HCT116 (cell line): ENCODE data around the gene DOK7. TPM values are rescaled to one million over a fixed set of nuclear protein-coding genes. Genes with fewer than 3 reads are reported as not detected.
A peak's percentile ranks its signal among the peaks of the same experiment; 100 is the strongest.

Experiments
- ATAC-seq: fragments of 200-7000 bp; cut with Tn5 transposase; 2 replicates; pipeline ENCODE4 v1.9.1; 2020; ENCODE audit warnings: mild to moderate bottlenecking, moderate library complexity
- BruUV-seq: library from RNA; stranded (reverse); fragments of 400-500 nt; replicated peaks from 2 replicates; lab custom pipeline; 2021; lab: Mats Ljungman, UMichigan
- CTCF ChIA-PET: fragments of 300-600 bp; sonication (Branson Sonifier 250); formaldehyde crosslinking; loops from one replicate; lab custom pipeline; 2021; ENCODE audit warnings: antibody characterized with exemption; lab: Charles Lee
- POLR2A ChIA-PET: fragments of 300-600, 350-600 bp; sonication (Branson Sonifier 250); formaldehyde crosslinking; loops from one replicate; lab custom pipeline; 2021; ENCODE audit warnings: antibody characterized with exemption; lab: Charles Lee
- RAD21 ChIA-PET, 2 experiments: fragments of 300-600 bp; sonication (Branson Sonifier 250); formaldehyde crosslinking; loops; one replicate each; lab custom pipeline; 2023; ENCODE audit warnings: low total read pairs in 2 of 2; ENCODE audit not compliant: uncharacterized antibody in 2 of 2, unreplicated experiment in 2 of 2, low non-redundant PET in 1 of 2; lab: Charles Lee
- DNase-seq: peaks from one replicate; pipeline ENCODE4 v3.0.0-alpha.2; 2010; ENCODE audit warnings: low read depth, low spot score
- H2AFZ ChIP-seq: fragments of 200-600 bp; shearing (Covaris generic), sonication (generic); 2 replicates; pipeline ENCODE4 v1.6.1; 2017; ENCODE audit warnings: low read depth, mixed run types, mixed read lengths, antibody characterized with exemption, low read length; ENCODE audit not compliant: poor library complexity, severe bottlenecking
- H3K27ac ChIP-seq: 2 replicates; pipeline ENCODE4 v1.5.1; 2012; ENCODE audit warnings: low read depth, low read length
- H3K27me3 ChIP-seq: fragments of 200-600 bp; sonication (generic); 2 replicates; pipeline ENCODE4 v1.6.1; 2016; ENCODE audit warnings: mixed run types, low read length, mixed read lengths; ENCODE audit not compliant: insufficient read depth
- H3K36me3 ChIP-seq, 2 experiments: fragments of 200-500 bp in 1 of 2; fragments of 200-600 bp in 1 of 2; sonication (Bioruptor generic) in 1 of 2; sonication (generic) in 1 of 2; 2 replicates each; pipeline versions ENCODE4 v1.5.1 to v1.6.1; 2014 to 2016; ENCODE audit warnings: low read length in 2 of 2, inconsistent platforms in 1 of 2, mixed read lengths in 1 of 2, mixed run types in 1 of 2; ENCODE audit not compliant: insufficient read depth in 2 of 2, control insufficient read depth in 1 of 2
- H3K4me1 ChIP-seq, 2 experiments: fragments of 200-600 bp in 1 of 2; sonication (generic) in 1 of 2; 2 replicates each; pipeline versions ENCODE4 v1.5.1 to v1.6.1; 2012 to 2017; ENCODE audit warnings: low read length in 2 of 2, inconsistent platforms in 1 of 2, mild to moderate bottlenecking in 1 of 2, mixed read lengths in 1 of 2, mixed run types in 1 of 2, moderate library complexity in 1 of 2; ENCODE audit not compliant: insufficient read depth in 2 of 2, control insufficient read depth in 1 of 2
- H3K4me2 ChIP-seq: fragments of 200-600 bp; sonication (generic); 2 replicates; pipeline ENCODE4 v1.6.1; 2017; ENCODE audit warnings: mixed run types, low read length, mixed read lengths
- H3K4me3 ChIP-seq, 2 experiments: fragments of 200-600 bp in 1 of 2; sonication (generic) in 1 of 2; replicated peaks in 1 of 2; 2 replicates each; pipeline ENCODE4 v1.5.1; 2011 to 2016; ENCODE audit warnings: low read length in 2 of 2, control low read depth in 1 of 2, low read depth in 1 of 2, mild to moderate bottlenecking in 1 of 2, mixed read lengths in 1 of 2, mixed run types in 1 of 2
- H3K79me2 ChIP-seq: fragments of 200-600 bp; sonication (generic); 2 replicates; pipeline ENCODE4 v1.6.1; 2017; ENCODE audit warnings: mild to moderate bottlenecking, mixed run types, low read length, moderate library complexity, mixed read lengths; ENCODE audit not compliant: insufficient read depth
- H3K9ac ChIP-seq: fragments of 200-600 bp; sonication (generic); 2 replicates; pipeline ENCODE4 v1.6.1; 2016; ENCODE audit warnings: low read length, mixed read lengths
- H3K9me2 ChIP-seq: fragments of 200-600 bp; sonication (generic), shearing (Covaris generic); 2 replicates; pipeline ENCODE4 v1.6.1; 2017; ENCODE audit warnings: mixed run types, mild to moderate bottlenecking, moderate library complexity; ENCODE audit not compliant: insufficient read depth
- H3K9me3 ChIP-seq, 2 experiments: fragments of 200-500 bp in 1 of 2; fragments of 200-600 bp in 1 of 2; sonication (Bioruptor generic) in 1 of 2; sonication (generic) in 1 of 2; 2 replicates each; pipeline ENCODE4 v1.6.1; 2014 to 2017; ENCODE audit warnings: low read length in 2 of 2, mixed read lengths in 2 of 2, inconsistent platforms in 1 of 2, low read depth in 1 of 2, mild to moderate bottlenecking in 1 of 2, mixed run types in 1 of 2, moderate library complexity in 1 of 2; ENCODE audit not compliant: control insufficient read depth in 1 of 2, insufficient read depth in 1 of 2
- H4K20me1 ChIP-seq: fragments of 200-600 bp; sonication (generic), shearing (Covaris generic); 2 replicates; pipeline ENCODE4 v1.6.1; 2017; ENCODE audit warnings: mixed run types, mild to moderate bottlenecking, moderate library complexity; ENCODE audit not compliant: insufficient read depth
- ATF3 ChIP-seq: IDR thresholded peaks from 2 replicates; pipeline ENCODE4 v1.6.1; 2012
- CBX3 ChIP-seq: IDR thresholded peaks from 2 replicates; pipeline ENCODE4 v1.6.1; 2012; ENCODE audit warnings: low read depth
- CEBPB ChIP-seq: IDR thresholded peaks from 2 replicates; pipeline ENCODE4 v1.6.1; 2012; ENCODE audit warnings: low read depth
- EGR1 ChIP-seq: IDR thresholded peaks from 2 replicates; pipeline ENCODE4 v1.6.1; 2012; ENCODE audit warnings: low read depth
- ELF1 ChIP-seq: IDR thresholded peaks from 2 replicates; pipeline ENCODE4 v1.6.1; 2012; ENCODE audit warnings: low read depth, borderline replicate concordance
- EZH2phosphoT487 ChIP-seq: fragments of 200-600 bp; IDR thresholded peaks from 2 replicates; pipeline ENCODE4 v1.6.1; 2018; ENCODE audit warnings: antibody characterized with exemption, borderline replicate concordance
- FOSL1 ChIP-seq: IDR thresholded peaks from 2 replicates; pipeline ENCODE4 v1.6.1; 2012; ENCODE audit warnings: low read depth
- POLR2A ChIP-seq: IDR thresholded peaks from 2 replicates; pipeline ENCODE4 v1.7.0; 2011; ENCODE audit warnings: borderline replicate concordance; ENCODE audit not compliant: insufficient read depth, insufficient read length; ENCODE audit errors: extremely low read depth
- POLR2AphosphoS5 ChIP-seq: IDR thresholded peaks from 2 replicates; pipeline ENCODE4 v1.6.1; 2011; ENCODE audit warnings: mild to moderate bottlenecking, low read depth, low read length, moderate library complexity
- RAD21 ChIP-seq: IDR thresholded peaks from 2 replicates; pipeline ENCODE4 v1.6.1; 2012; ENCODE audit warnings: low read depth, mild to moderate bottlenecking
- SIN3A ChIP-seq: IDR thresholded peaks from 2 replicates; pipeline ENCODE4 v1.6.1; 2012; ENCODE audit warnings: low read depth
- SP1 ChIP-seq: IDR thresholded peaks from 2 replicates; pipeline ENCODE4 v1.6.1; 2012; ENCODE audit warnings: low read depth
- SRF ChIP-seq: IDR thresholded peaks from 2 replicates; pipeline ENCODE4 v1.6.1; 2012; ENCODE audit warnings: low read depth
- YY1 ChIP-seq: IDR thresholded peaks from 2 replicates; pipeline ENCODE4 v1.6.1; 2011; ENCODE audit warnings: low read length, low read depth, moderate library complexity, mild to moderate bottlenecking; ENCODE audit not compliant: insufficient replicate concordance; ENCODE audit errors: extremely low read depth
- ZFX ChIP-seq: fragments of 450-650 bp; IDR thresholded peaks from 2 replicates; pipeline ENCODE4 v1.6.1; 2017
- ZNF274 ChIP-seq: fragments of 200-500 bp; sonication (Bioruptor generic); IDR thresholded peaks from 2 replicates; pipeline ENCODE4 v1.6.1; 2014; ENCODE audit warnings: mild to moderate bottlenecking, low read depth, low read length, inconsistent platforms
- intact Hi-C: fragments of 100-400 bp; cut with micrococcal nuclease; formaldehyde crosslinking; loops from 2 replicates; pipeline ENCODE4 v1.10.0; 2022
- total RNA-seq: library from RNA; stranded (reverse); gene quantifications from one replicate; pipeline ENCODE4 v1.2.1, GENCODE V29; 2021; ENCODE audit not compliant: unreplicated experiment
- TF ChIP-seq, protein P1 (sequence below): IDR thresholded peaks from 2 replicates; pipeline ENCODE4 v1.6.1; 2011; ENCODE audit warnings: mild to moderate bottlenecking, low read length, moderate library complexity; ENCODE audit not compliant: insufficient replicate concordance; ENCODE audit errors: extremely low read depth

The DOK7 gene
- total RNA-seq, 1 experiment from 2014 or later = 2.4 TPM

DNA sequence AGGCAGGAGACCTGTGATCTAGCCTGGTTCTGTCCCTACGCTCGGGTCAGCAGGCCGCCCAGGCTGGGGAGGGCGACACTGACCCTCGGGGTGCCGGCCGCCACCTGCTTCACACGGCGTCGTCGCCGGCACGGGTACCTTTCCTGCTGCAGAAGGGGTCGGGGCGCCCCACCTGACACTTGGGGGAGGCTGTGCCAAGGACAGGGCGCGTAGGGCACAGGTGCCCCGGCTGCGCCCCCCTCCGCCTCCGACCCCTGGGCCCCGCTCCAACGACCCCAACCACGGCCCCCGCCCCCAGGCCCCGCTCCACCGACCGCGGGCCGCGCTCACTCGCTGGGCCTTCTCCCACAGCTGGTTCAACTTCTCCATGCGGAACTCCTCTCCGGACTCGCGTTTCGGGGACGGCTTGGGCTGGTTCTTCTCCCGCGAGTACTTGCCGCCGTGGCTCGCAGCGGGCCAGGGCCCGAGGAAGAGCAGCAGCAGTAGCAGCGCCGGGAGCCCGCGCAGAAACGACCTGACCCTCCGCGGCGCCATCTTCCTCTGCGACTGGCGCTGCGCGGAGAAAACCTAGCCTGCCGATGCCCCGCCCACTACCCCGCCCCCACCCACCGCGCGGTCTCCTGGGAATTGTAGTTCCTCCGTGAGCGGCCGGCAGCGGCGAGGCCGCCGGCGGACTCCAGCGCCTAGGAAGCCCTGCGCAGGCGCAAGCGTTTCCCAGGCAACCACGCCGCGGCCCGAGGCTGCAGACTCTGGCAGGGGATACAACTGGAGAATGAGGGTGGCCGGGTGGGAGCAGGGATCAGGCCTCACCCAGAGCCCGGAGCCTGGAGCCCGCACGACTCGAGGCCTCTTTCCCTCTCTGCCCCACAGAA lies 69.0 kb downstream of the DOK7 start, which contains the start of gene LRPAP1:
Gene LRPAP1 (minus strand): TSS at position 544 of the 872 bp plus-strand sequence. CDS start 10 bp downstream, at position 534.
- H3K9me3 ChIP-seq = no peaks in the 10 kb centered on the region
- H3K4me2 ChIP-seq = peak within 1 kb of the TSS; percentile 76
- H3K27ac ChIP-seq = peak within 1 kb of the TSS; percentile 48; the same call in 1 of the 2 replicates
- peaks cover 7 to 13% of the 10 kb centered on the region in 2 experiments; a peak in 3 of 4 replicates for H3K36me3 ChIP-seq
- TF ChIP-seq ZFX (peak; percentile 96; the same call in 1 of the 2 replicates), EGR1 (no peak), POLR2AphosphoS5 (peak; percentile 99), FOSL1 (no peak), EZH2phosphoT487 (no peak), CBX3 (no peak), ATF3 (no peak), SIN3A (peak; percentile 67), POLR2A (peak; percentile 96), RAD21 (no peak), CEBPB (no peak), YY1 (peak; percentile 94), ELF1 (no peak), SRF (no peak), ZNF274 (no peak), SP1 (no peak; the same call in 1 of the 2 replicates)
- TF ChIP-seq, protein P1, sequence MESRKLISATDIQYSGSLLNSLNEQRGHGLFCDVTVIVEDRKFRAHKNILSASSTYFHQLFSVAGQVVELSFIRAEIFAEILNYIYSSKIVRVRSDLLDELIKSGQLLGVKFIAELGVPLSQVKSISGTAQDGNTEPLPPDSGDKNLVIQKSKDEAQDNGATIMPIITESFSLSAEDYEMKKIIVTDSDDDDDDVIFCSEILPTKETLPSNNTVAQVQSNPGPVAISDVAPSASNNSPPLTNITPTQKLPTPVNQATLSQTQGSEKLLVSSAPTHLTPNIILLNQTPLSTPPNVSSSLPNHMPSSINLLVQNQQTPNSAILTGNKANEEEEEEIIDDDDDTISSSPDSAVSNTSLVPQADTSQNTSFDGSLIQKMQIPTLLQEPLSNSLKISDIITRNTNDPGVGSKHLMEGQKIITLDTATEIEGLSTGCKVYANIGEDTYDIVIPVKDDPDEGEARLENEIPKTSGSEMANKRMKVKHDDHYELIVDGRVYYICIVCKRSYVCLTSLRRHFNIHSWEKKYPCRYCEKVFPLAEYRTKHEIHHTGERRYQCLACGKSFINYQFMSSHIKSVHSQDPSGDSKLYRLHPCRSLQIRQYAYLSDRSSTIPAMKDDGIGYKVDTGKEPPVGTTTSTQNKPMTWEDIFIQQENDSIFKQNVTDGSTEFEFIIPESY = no peak
- ATAC-seq (peak; percentile 96), DNase-seq (peak; percentile 69)
- H3K9me2 ChIP-seq = no peaks in the 10 kb centered on the region
- ChIA-PET CTCF (no interaction called here), RAD21 (no interaction called here), POLR2A (no interaction called here)
- H2AFZ ChIP-seq = peak within 1 kb of the TSS; percentile 35
- peak within 1 kb of the TSS; percentile 81 to 89 for H3K4me3 ChIP-seq
- H3K27me3 ChIP-seq = no peaks in the 10 kb centered on the region
- H3K79me2 ChIP-seq = peaks cover 49% of the 10 kb centered on the region
- peaks cover 4 to 16% of the 10 kb centered on the region in 2 experiments; a peak in 3 of 4 replicates for H3K4me1 ChIP-seq
- no TSS peak for BruUV-seq
- H3K9ac ChIP-seq = peak within 1 kb of the TSS; percentile 88
- intact Hi-C loops = no loop called here
- no peaks in the 10 kb centered on the region for H4K20me1 ChIP-seq
